HepG2 (cell line): ENCODE data around the gene NEDD1.

ENCODE experiments used
- ARID2 ChIP-seq: sonication (generic); formaldehyde crosslinking; IDR thresholded peaks from 2 replicates; pipeline ENCODE4 v1.8.1; 2022; ENCODE audit warnings: mild to moderate bottlenecking, missing genetic modification reagents, borderline replicate concordance
- BCLAF1 ChIP-seq: fragments of 450-650 bp; IDR thresholded peaks from 2 replicates; pipeline ENCODE4 v1.6.1; 2017; ENCODE audit warnings: mild to moderate bottlenecking
- CTCF ChIP-seq: sonication (generic); formaldehyde crosslinking; IDR thresholded peaks from 2 replicates; pipeline ENCODE4 v1.5.0; 2020; ENCODE audit warnings: mild to moderate bottlenecking, missing genetic modification reagents, moderate library complexity
- EED ChIP-seq: sonication (generic); formaldehyde crosslinking; IDR thresholded peaks from 2 replicates; pipeline ENCODE4 v1.5.0; 2020; ENCODE audit warnings: mild to moderate bottlenecking, missing genetic modification reagents
- HNRNPLL ChIP-seq: fragments of 200-400 bp; formaldehyde crosslinking; IDR thresholded peaks from 2 replicates; pipeline ENCODE4 v1.6.1; 2017; ENCODE audit warnings: mild to moderate bottlenecking, low read depth, low read length; ENCODE audit not compliant: poor library complexity, severe bottlenecking
- KLF13 ChIP-seq: sonication (generic); formaldehyde crosslinking; IDR thresholded peaks from 2 replicates; pipeline ENCODE4 v1.4.0; 2020; ENCODE audit warnings: mild to moderate bottlenecking, missing genetic modification reagents
- NFE2L1 ChIP-seq: sonication (generic); formaldehyde crosslinking; IDR thresholded peaks from 2 replicates; pipeline ENCODE4 v1.4.0; 2020; ENCODE audit warnings: missing genetic modification reagents, mild to moderate bottlenecking, borderline replicate concordance
- POLR2A ChIP-seq, 2 experiments: IDR thresholded peaks; 2 replicates each; pipeline ENCODE4 v1.6.1; 2011; ENCODE audit warnings: low read depth in 2 of 2, low read length in 2 of 2, mild to moderate bottlenecking in 1 of 2, moderate library complexity in 1 of 2; ENCODE audit not compliant: insufficient read depth in 1 of 2
- TRAFD1 ChIP-seq: sonication (generic); formaldehyde crosslinking; IDR thresholded peaks from 2 replicates; pipeline ENCODE4 v1.5.1; 2020; ENCODE audit warnings: missing genetic modification reagents, mild to moderate bottlenecking, borderline replicate concordance
- USF2 ChIP-seq, 2 experiments: sonication (generic) in 1 of 2; formaldehyde crosslinking in 1 of 2; IDR thresholded peaks; 2 replicates each; pipeline versions ENCODE4 v1.5.1 to v1.6.1; 2011 to 2020; ENCODE audit warnings: borderline replicate concordance in 1 of 2, low read depth in 1 of 2, low read length in 1 of 2, mild to moderate bottlenecking in 1 of 2, missing genetic modification reagents in 1 of 2, moderate library complexity in 1 of 2

GRCh38 chr12:96864335-96864734 is 42.7 kb upstream of the NEDD1 start:
- TF ChIP-seq BCLAF1 (no peak), EED (CRISPR knock-in tag) (no peak), TRAFD1 (CRISPR knock-in tag) (no peak), USF2 (IDR thresholded peaks at IDR 0.05; ENCODE audit: low read depth, low read length) (no peak), USF2 (CRISPR knock-in tag; IDR thresholded peaks at IDR 0.05; ENCODE audit: borderline replicate concordance) (no peak), ARID2 (CRISPR knock-in tag) (no peak), CTCF (CRISPR knock-in tag) (no peak), KLF13 (CRISPR knock-in tag) (no peak), POLR2A (IDR thresholded peaks at IDR 0.05; ENCODE audit: insufficient read depth in 1 of 2, low read depth in 2 of 2, low read length in 2 of 2) (no peak), HNRNPLL (no peak), NFE2L1 (CRISPR knock-in tag) (no peak)
